Peyer's patch (tissue), 4 donors: ENCODE measurements around the gene DRC3.

ENCODE experiments used
- CTCF ChIP-seq, 6 experiments: fragments of 450-650 bp in 4 of 6; fragments of 200-600 bp in 2 of 6; sonication (generic) in 1 of 6; IDR thresholded peaks; one replicate each; pipeline ENCODE4 v1.5.1; 2017 to 2019; ENCODE audit warnings: antibody characterized with exemption in 6 of 6, mild to moderate bottlenecking in 3 of 6, moderate library complexity in 1 of 6
- POLR2A ChIP-seq, 2 donors: fragments of 450-650 bp; IDR thresholded peaks; one replicate each; pipeline ENCODE4 v1.5.1; 2017; ENCODE audit warnings: antibody characterized with exemption in 2 of 2, mild to moderate bottlenecking in 2 of 2, moderate library complexity in 2 of 2

GRCh38 chr17:17976931-17977570 is 4.4 kb downstream of the DRC3 start:
- TF ChIP-seq CTCF (IDR thresholded peaks at IDR 0.05): no peak
- TF ChIP-seq POLR2A (IDR thresholded peaks at IDR 0.05): no peak
